ENCODE data around the gene KREMEN2.

KREMEN2 gene

DNA sequence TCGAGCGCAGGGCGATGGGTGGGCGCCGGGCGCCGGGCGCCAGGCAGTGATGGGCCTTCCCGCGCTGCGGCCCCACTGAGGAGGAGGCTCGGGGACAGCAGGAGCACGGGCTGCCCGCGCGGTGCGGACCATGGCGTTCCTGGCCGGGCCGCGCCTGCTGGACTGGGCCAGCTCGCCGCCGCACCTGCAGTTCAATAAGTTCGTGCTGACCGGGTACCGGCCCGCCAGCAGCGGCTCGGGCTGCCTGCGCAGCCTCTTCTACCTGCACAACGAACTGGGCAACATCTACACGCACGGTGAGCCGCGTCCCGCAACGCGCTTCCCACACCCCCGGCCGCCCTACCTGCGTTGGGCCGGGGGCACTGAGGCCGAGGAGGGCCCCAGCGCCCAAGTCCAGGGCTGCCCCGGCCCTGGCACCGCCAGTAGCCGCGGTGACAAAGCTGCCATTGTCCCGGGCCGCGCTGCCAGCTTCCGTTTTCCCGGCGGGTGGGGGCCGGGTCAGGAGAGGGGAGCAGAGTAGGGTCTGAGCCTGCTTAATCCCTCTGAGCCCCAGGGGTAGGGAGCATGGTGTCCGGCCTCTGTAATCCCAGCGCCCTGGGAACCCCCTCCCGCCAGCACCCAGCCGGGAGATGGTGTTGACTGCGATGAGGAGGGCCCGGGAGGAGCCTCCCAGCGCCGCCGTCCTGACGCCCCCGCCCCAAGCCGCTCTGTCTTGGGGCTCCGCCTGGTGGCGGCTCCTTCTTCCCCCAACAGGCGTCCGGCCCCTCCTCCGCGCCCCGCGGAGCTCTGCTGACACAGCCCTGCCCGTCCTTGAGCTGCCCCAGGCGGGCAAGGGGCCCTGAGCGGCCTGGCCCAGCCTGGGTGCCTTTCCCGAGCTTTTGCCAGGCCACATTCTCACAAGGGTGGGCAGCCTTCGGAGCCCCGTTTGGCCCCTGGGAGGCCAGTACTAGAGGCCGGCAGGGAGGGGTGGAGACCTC, 5.8 kb downstream of the KREMEN2 start:
- TF ChIP-seq, protein P1, sequence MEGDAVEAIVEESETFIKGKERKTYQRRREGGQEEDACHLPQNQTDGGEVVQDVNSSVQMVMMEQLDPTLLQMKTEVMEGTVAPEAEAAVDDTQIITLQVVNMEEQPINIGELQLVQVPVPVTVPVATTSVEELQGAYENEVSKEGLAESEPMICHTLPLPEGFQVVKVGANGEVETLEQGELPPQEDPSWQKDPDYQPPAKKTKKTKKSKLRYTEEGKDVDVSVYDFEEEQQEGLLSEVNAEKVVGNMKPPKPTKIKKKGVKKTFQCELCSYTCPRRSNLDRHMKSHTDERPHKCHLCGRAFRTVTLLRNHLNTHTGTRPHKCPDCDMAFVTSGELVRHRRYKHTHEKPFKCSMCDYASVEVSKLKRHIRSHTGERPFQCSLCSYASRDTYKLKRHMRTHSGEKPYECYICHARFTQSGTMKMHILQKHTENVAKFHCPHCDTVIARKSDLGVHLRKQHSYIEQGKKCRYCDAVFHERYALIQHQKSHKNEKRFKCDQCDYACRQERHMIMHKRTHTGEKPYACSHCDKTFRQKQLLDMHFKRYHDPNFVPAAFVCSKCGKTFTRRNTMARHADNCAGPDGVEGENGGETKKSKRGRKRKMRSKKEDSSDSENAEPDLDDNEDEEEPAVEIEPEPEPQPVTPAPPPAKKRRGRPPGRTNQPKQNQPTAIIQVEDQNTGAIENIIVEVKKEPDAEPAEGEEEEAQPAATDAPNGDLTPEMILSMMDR (IDR thresholded peaks at IDR 0.05; ENCODE audit: extremely low read depth, insufficient read depth, missing control alignments): peak; percentile 63
- DNase-seq (ENCODE audit: low spot score): peak; percentile 92
- in situ Hi-C loops (cut with MboI; ENCODE audit: low pct_unique_long_range_greater_than_20kb, low sequenced_read_pairs, unreplicated experiment): no loop called here

DNA sequence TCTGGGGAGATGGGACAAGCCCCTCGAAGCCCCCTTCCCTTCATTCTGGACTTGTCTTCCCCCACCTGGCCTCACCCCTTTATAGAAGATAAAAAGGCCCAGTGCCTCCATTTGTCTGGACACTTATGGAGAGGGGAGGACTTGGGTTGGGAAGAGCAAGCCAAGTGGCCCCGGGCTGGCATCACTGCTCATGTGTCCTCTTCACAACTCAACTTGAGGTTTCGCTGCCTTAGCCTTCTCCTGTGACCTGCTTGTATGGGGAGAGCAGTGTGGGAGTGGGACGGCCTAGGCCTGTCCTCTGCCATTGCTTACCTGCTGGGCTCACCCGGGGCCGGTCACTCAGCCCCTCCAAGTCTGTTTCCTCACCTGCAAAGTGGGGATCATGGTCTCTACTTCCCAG, 6.5 kb downstream of the KREMEN2 start:
- in situ Hi-C loops (cut with MboI; ENCODE audit: low pct_unique_long_range_greater_than_20kb, low sequenced_read_pairs, unreplicated experiment): no loop called here
- no peak for DNase-seq (ENCODE audit: low spot score)
- TF ChIP-seq, protein P1 (IDR thresholded peaks at IDR 0.05; ENCODE audit: extremely low read depth, insufficient read depth, missing control alignments): no peak

DNA sequence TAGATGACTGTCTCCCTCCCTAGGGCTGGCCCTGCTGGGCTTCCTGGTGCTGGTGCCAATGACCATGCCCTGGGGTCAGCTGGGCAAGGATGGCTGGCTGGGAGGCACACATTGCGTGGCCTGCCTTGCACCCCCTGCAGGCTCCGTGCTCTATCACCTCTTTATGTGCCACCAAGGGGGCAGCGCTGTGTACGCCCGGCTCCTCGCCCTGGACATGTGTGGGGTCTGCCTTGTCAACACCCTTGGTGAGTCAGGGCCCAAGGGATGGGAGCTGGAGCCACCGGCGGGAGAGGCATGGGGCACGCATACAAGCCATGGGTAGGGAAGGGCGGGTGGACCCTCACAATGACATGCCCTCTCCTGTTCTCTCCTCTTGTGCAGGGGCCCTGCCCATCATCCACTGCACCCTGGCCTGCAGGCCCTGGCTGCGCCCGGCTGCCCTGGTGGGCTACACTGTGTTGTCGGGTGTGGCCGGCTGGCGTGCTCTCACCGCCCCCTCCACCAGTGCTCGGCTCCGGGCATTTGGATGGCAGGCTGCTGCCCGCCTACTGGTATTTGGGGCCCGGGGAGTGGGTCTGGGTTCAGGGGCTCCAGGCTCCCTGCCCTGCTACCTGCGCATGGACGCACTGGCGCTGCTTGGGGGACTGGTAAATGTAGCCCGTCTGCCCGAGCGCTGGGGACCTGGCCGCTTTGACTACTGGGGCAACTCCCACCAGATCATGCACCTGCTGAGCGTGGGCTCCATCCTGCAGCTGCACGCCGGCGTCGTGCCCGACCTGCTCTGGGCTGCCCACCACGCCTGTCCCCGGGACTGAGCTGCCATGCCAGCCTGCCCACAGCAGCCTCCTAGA, 7.3 kb downstream of the KREMEN2 start:
- in situ Hi-C loops (cut with MboI; ENCODE audit: low pct_unique_long_range_greater_than_20kb, low sequenced_read_pairs, unreplicated experiment): no loop called here
- TF ChIP-seq, protein P1 (IDR thresholded peaks at IDR 0.05; ENCODE audit: extremely low read depth, insufficient read depth, missing control alignments): no peak
- DNase-seq (ENCODE audit: low spot score): no peak

DNA sequence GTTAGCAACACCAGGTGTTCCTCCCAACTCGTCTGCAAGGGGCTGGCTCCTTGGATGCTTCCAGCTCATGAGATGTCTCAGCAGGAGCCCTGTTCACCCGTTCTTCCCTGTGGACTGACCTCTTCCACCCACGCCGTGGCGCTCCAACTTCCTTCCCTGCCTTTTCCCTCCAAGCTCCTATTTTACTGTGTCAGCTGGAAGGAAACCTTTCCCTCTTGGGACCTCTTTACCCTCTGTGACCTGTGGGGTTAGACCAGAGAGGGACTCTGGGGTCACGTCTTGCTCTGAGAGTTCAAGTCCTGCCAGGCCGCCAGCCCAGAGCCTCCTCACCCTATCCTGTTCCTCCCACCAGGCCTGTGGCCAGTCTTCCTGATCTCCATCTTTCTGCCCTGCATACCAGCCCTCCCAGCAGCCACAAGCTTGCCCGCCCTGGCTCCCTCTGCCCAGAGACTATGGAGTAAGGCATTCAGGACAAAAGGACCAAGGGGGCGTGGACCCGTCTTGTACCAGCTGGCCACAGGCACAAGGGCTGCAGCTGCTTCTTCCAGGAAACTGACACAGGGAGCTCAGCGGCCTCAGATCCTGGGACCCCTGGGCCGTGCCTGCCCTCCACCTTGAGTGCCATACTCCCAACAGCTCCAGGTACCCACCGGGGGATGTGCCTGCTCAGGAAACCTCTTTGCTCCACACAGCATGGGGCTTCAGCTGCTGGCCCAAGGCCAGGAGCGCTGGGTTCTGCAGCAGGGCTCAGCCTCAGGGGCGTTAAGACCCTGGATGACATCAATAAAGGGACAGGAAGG, 8.1 kb downstream of the KREMEN2 start:
- in situ Hi-C loops (cut with MboI; ENCODE audit: low pct_unique_long_range_greater_than_20kb, low sequenced_read_pairs, unreplicated experiment): no loop called here
- no peak for DNase-seq (ENCODE audit: low spot score)
- TF ChIP-seq, protein P1 (IDR thresholded peaks at IDR 0.05; ENCODE audit: extremely low read depth, insufficient read depth, missing control alignments): no peak

DNA sequence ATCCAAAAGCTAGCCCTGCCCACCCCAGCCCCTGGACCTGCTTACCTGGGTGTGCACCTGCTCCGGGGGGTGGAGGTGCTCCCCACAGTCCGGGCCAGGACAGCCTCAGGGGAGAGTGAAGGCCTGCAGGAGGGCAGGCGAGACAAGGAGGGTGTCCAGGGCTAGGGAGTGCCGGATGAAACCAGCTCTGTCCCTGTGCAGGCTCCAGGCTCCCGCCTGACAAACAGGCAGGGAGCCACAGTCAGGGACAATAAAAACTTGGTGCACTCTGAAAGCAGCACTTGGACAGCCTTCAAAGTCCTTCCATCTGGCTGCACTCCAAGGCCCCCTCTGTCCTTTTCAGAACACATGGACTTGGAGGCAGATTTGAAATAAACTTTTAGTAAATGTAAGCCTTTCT, 9.0 kb downstream of the KREMEN2 start:
- TF ChIP-seq, protein P1 (IDR thresholded peaks at IDR 0.05; ENCODE audit: extremely low read depth, insufficient read depth, missing control alignments): no peak
- in situ Hi-C loops (cut with MboI; ENCODE audit: low pct_unique_long_range_greater_than_20kb, low sequenced_read_pairs, unreplicated experiment): no loop called here
- no peak for DNase-seq (ENCODE audit: low spot score)

Measured in GM13977 (cell line).